Mucosa of gallbladder (tissue), 1 donor: ENCODE measurements around the gene GRAMD1C. TPM values are rescaled to one million over a fixed set of nuclear protein-coding genes. Genes with fewer than 3 reads are reported as not detected.
"Not testable (repeated sequence)": the region's sequence is repeated elsewhere in the genome, so short reads cannot be mapped to it uniquely, and the experiment has no call there.

Experiments
- DNase-seq: peaks from one replicate; pipeline ENCODE4 v3.0.0-alpha.2; 2020; ENCODE audit warnings: low spot score
- total RNA-seq: library from RNA; stranded (reverse); gene quantifications from one replicate; pipeline ENCODE4 v1.2.1, GENCODE V29; 2021
- donor health status: DM: no; HTN: no; CAD: no.

GRAMD1C gene
- 8.2 TPM for total RNA-seq

- peak; percentile 85 for DNase-seq
Observed at GRCh38 chr3:113838631-113839209, at the start of gene GRAMD1C. Gene GRAMD1C (plus strand): TSS chr3:113838788. CDS start chr3:113838910, 122 bp downstream.

GRCh38 chr3:113791381-113791780 is 47.2 kb upstream of the GRAMD1C start:
- no peak for DNase-seq

GRCh38 chr3:113794526-113794925 is 44.1 kb upstream of the GRAMD1C start:
- no peak for DNase-seq

GRCh38 chr3:113795693-113796092 is 42.9 kb upstream of the GRAMD1C start:
- no peak for DNase-seq

GRCh38 chr3:113802795-113803455 is 35.7 kb upstream of the GRAMD1C start:
- DNase-seq = no peak

- DNase-seq = no peak
Observed at GRCh38 chr3:113804661-113805060, 33.9 kb upstream of the GRAMD1C start.

- DNase-seq = no peak
Observed at GRCh38 chr3:113805249-113805648, 33.3 kb upstream of the GRAMD1C start.

- DNase-seq = no peak
Observed at GRCh38 chr3:113812854-113813253, 25.7 kb upstream of the GRAMD1C start.

- DNase-seq = no peak
Observed at GRCh38 chr3:113819866-113820265, 18.7 kb upstream of the GRAMD1C start.

GRCh38 chr3:113825090-113825489 is 13.5 kb upstream of the GRAMD1C start:
- no peak for DNase-seq

GRCh38 chr3:113828600-113828999 is 10.0 kb upstream of the GRAMD1C start:
- no peak for DNase-seq

GRCh38 chr3:113829576-113830354 is 8.8 kb upstream of the GRAMD1C start:
- no peak for DNase-seq

- DNase-seq = no peak
Observed at GRCh38 chr3:113831103-113831355, 7.6 kb upstream of the GRAMD1C start.

- no peak for DNase-seq
Observed at GRCh38 chr3:113832477-113833164, 6.0 kb upstream of the GRAMD1C start.

- no peak for DNase-seq
Observed at GRCh38 chr3:113834983-113835382, 3.6 kb upstream of the GRAMD1C start.

GRCh38 chr3:113839551-113839950 is 963 bp downstream of the GRAMD1C start:
- DNase-seq = no peak

- DNase-seq = no peak
Observed at GRCh38 chr3:113844622-113845222, 6.1 kb downstream of the GRAMD1C start.

- no peak for DNase-seq
Observed at GRCh38 chr3:113847247-113847646, 8.7 kb downstream of the GRAMD1C start.

GRCh38 chr3:113847664-113848461 is 9.3 kb downstream of the GRAMD1C start:
- no peak for DNase-seq

GRCh38 chr3:113849071-113849470 is 10.5 kb downstream of the GRAMD1C start:
- not testable (repeated sequence) for DNase-seq

GRCh38 chr3:113849841-113850240 is 11.3 kb downstream of the GRAMD1C start:
- DNase-seq = not testable (repeated sequence)
